IMR-90 (cell line): ENCODE measurements around the gene KCNH2. TPM values are rescaled to one million over a fixed set of nuclear protein-coding genes. Genes with fewer than 3 reads are reported as not detected.

Experiments used
- ATAC-seq: fragments of 200-7000 bp; cut with Tn5 transposase; 2 replicates; pipeline ENCODE4 v1.9.1; 2020; ENCODE audit warnings: low read depth, mild to moderate bottlenecking, moderate library complexity
- BruUV-seq: library from RNA; stranded (reverse); fragments of 400-500 nt; replicated peaks from 2 replicates; lab custom pipeline; 2021; lab: Mats Ljungman, UMichigan
- CTCF ChIA-PET: fragments of 300-600 bp; formaldehyde crosslinking; extraction: SDS; loops from one replicate; lab custom pipeline; 2021; ENCODE audit warnings: antibody characterized with exemption; lab: Yijun Ruan, JAX
- POLR2A ChIA-PET: fragments of 300-600 bp; sonication (Branson Sonifier 250); formaldehyde crosslinking; loops from one replicate; lab custom pipeline; 2022; ENCODE audit warnings: antibody characterized with exemption; ENCODE audit not compliant: unreplicated experiment; lab: Charles Lee
- DNase-seq: peaks from one replicate; pipeline ENCODE4 v3.0.0; 2013
- H2AFZ ChIP-seq: replicated peaks from 2 replicates; pipeline ENCODE3; 2013; ENCODE audit warnings: low read length, mild to moderate bottlenecking; ENCODE audit not compliant: poor library complexity
- H2AK5ac ChIP-seq: 2 replicates; pipeline ENCODE4 v1.6.1; 2013; ENCODE audit warnings: low read depth, low read length, inconsistent platforms
- H2AK9ac ChIP-seq: replicated peaks from 2 replicates; pipeline ENCODE3; 2013; ENCODE audit warnings: mild to moderate bottlenecking, low read depth, low read length, moderate library complexity; ENCODE audit not compliant: poor library complexity
- H2BK120ac ChIP-seq: 2 replicates; pipeline ENCODE4 v1.6.1; 2013; ENCODE audit warnings: low read depth, low read length, inconsistent platforms
- H2BK15ac ChIP-seq: 3 replicates; pipeline ENCODE4 v1.6.1; 2013; ENCODE audit warnings: low read depth, low read length, inconsistent platforms
- H2BK20ac ChIP-seq: 2 replicates; pipeline ENCODE4 v1.6.1; 2013; ENCODE audit warnings: low read depth, mild to moderate bottlenecking, inconsistent platforms, low read length, moderate library complexity
- H2BK5ac ChIP-seq: 2 replicates; pipeline ENCODE4 v1.6.1; 2013; ENCODE audit warnings: mild to moderate bottlenecking, low read depth, low read length, inconsistent platforms; ENCODE audit not compliant: poor library complexity, severe bottlenecking
- H3K14ac ChIP-seq: replicated peaks from 2 replicates; pipeline ENCODE4 v1.6.1; 2013; ENCODE audit warnings: low read depth, low read length, inconsistent platforms
- H3K18ac ChIP-seq: 2 replicates; pipeline ENCODE4 v1.6.1; 2013; ENCODE audit warnings: low read depth, low read length, control low read depth
- H3K23ac ChIP-seq: 2 replicates; pipeline ENCODE4 v1.6.1; 2013; ENCODE audit warnings: low read depth, low read length, inconsistent platforms
- H3K27ac ChIP-seq: 2 replicates; pipeline ENCODE4 v1.5.1; 2013; ENCODE audit warnings: mild to moderate bottlenecking, control low read depth, low read length; ENCODE audit not compliant: insufficient read depth
- H3K27me3 ChIP-seq: 2 replicates; pipeline ENCODE4 v1.6.1; 2013; ENCODE audit warnings: low read length; ENCODE audit not compliant: control insufficient read depth, insufficient read depth
- H3K36me3 ChIP-seq: 2 replicates; pipeline ENCODE4 v1.6.1; 2013; ENCODE audit warnings: low read length, mixed read lengths; ENCODE audit not compliant: control insufficient read depth, insufficient read depth
- H3K4ac ChIP-seq: 2 replicates; pipeline ENCODE4 v1.6.1; 2013; ENCODE audit warnings: low read depth, low read length, inconsistent platforms
- H3K4me1 ChIP-seq: 2 replicates; pipeline ENCODE4 v1.6.1; 2013; ENCODE audit warnings: low read length, mixed read lengths; ENCODE audit not compliant: control insufficient read depth, insufficient read depth
- H3K4me2 ChIP-seq: 2 replicates; pipeline ENCODE4 v1.6.1; 2013; ENCODE audit warnings: low read depth, mild to moderate bottlenecking, control low read depth, low read length, moderate library complexity
- H3K4me3 ChIP-seq: 2 replicates; pipeline ENCODE4 v1.5.1; 2013; ENCODE audit warnings: low read depth, mild to moderate bottlenecking, control low read depth, low read length, moderate library complexity; ENCODE audit not compliant: insufficient read depth
- H3K56ac ChIP-seq: 2 replicates; pipeline ENCODE4 v1.6.1; 2013; ENCODE audit warnings: low read length, inconsistent platforms; ENCODE audit not compliant: insufficient read depth; ENCODE audit errors: extremely low read depth
- H3K79me1 ChIP-seq, 2 experiments: 2 replicates each; pipeline ENCODE4 v1.6.1; 2013; ENCODE audit warnings: low read length in 2 of 2, inconsistent platforms in 1 of 2, low read depth in 1 of 2
- H3K9ac ChIP-seq: 2 replicates; pipeline ENCODE4 v1.6.1; 2013; ENCODE audit warnings: low read depth, low read length, control low read depth
- H3K9me1 ChIP-seq: 2 replicates; pipeline ENCODE4 v1.6.1; 2013; ENCODE audit warnings: low read length, inconsistent platforms; ENCODE audit not compliant: insufficient read depth
- H3K9me3 ChIP-seq: 2 replicates; pipeline ENCODE4 v1.6.1; 2013; ENCODE audit warnings: low read length; ENCODE audit not compliant: control insufficient read depth, insufficient read depth
- H4K20me1 ChIP-seq: 2 replicates; pipeline ENCODE4 v1.6.1; 2013; ENCODE audit warnings: low read length, inconsistent platforms; ENCODE audit not compliant: insufficient read depth
- H4K5ac ChIP-seq: 2 replicates; pipeline ENCODE4 v1.6.1; 2013; ENCODE audit warnings: mild to moderate bottlenecking, low read depth, low read length, control low read depth
- H4K8ac ChIP-seq, 2 experiments: 2 replicates each; pipeline ENCODE4 v1.6.1; 2013; ENCODE audit warnings: low read depth in 2 of 2, low read length in 2 of 2, control low read depth in 1 of 2, inconsistent platforms in 1 of 2
- H4K91ac ChIP-seq: 2 replicates; pipeline ENCODE4 v1.6.1; 2013; ENCODE audit warnings: low read depth, low read length, inconsistent platforms; ENCODE audit not compliant: insufficient read depth
- CEBPB ChIP-seq: IDR thresholded peaks from 2 replicates; pipeline ENCODE4 v1.6.1; 2012; ENCODE audit warnings: low read depth, low read length, improper control_type of control experiment
- FOS ChIP-seq: fragments of 150-350 bp; IDR thresholded peaks from 2 replicates; pipeline ENCODE4 v1.6.1; 2016; ENCODE audit warnings: low read depth, low read length
- MAFK ChIP-seq: IDR thresholded peaks from 2 replicates; pipeline ENCODE4 v1.6.1; 2012; ENCODE audit warnings: low read depth, low read length, improper control_type of control experiment
- NFE2L2 ChIP-seq: fragments of 150-350 bp; IDR thresholded peaks from 2 replicates; pipeline ENCODE4 v1.6.1; 2016; ENCODE audit warnings: low read depth, mild to moderate bottlenecking, low read length
- RAD21 ChIP-seq: IDR thresholded peaks from 2 replicates; pipeline ENCODE4 v1.6.1; 2012; ENCODE audit warnings: low read length, improper control_type of control experiment
- RCOR1 ChIP-seq: IDR thresholded peaks from 2 replicates; pipeline ENCODE4 v1.6.1; 2012; ENCODE audit warnings: mild to moderate bottlenecking, low read length, improper control_type of control experiment; ENCODE audit not compliant: insufficient replicate concordance
- RFX5 ChIP-seq: IDR thresholded peaks from 2 replicates; pipeline ENCODE4 v1.8.0; 2012; ENCODE audit warnings: low read depth, mild to moderate bottlenecking, low read length, moderate library complexity
- SMC3 ChIP-seq: fragments of 150-350 bp; IDR thresholded peaks from 2 replicates; pipeline ENCODE4 v1.6.1; 2016; ENCODE audit warnings: low read depth, mild to moderate bottlenecking, antibody characterized with exemption, low read length, moderate library complexity
- USF2 ChIP-seq: fragments of 150-350 bp; IDR thresholded peaks from 2 replicates; pipeline ENCODE4 v1.6.1; 2017; ENCODE audit warnings: mild to moderate bottlenecking, antibody characterized with exemption, low read length, low read depth
- WGBS, 2 experiments: methylation state at CpG; one replicate each; pipeline versions ENCODE4 v1.1.5 to v1.1.7; 2013; ENCODE audit warnings: missing lambda C conversion rate in 2 of 2; ENCODE audit not compliant: insufficient read length in 1 of 2; ENCODE audit errors: extremely low coverage in 2 of 2; 5-methylcytosine and 5-hydroxymethylcytosine counted together
- dilution Hi-C: fragments of 300-500 bp; cut with HindIII; formaldehyde crosslinking; loops from one replicate; pipeline ENCODE4 v1.14.3; 2018; ENCODE audit warnings: low sequenced_read_pairs; ENCODE audit not compliant: unreplicated experiment
- in situ Hi-C: fragments of 300-500 bp; cut with MboI; formaldehyde crosslinking; loops from 3 replicates; pipeline ENCODE4 v1.14.3; 2019; ENCODE audit warnings: low sequenced_read_pairs, inconsistent platforms, mixed read lengths
- intact Hi-C: fragments of 100-400 bp; cut with micrococcal nuclease; formaldehyde crosslinking; loops from 2 replicates; pipeline ENCODE4 v1.10.0; 2022
- polyA plus RNA-seq, 3 experiments: library from polyadenylated mRNA; depleted of rRNA; stranded (reverse); fragments of >200 nt; gene quantifications; 2 replicates each; pipeline ENCODE4 v1.2.3, GENCODE V29; 2012; ENCODE audit warnings: low replicate concordance in 1 of 3
- total RNA-seq: library from RNA; depleted of rRNA; stranded (reverse); fragments of >200 nt; gene quantifications from 2 replicates; pipeline ENCODE4 v1.2.3, GENCODE V29; 2012
- TF ChIP-seq, protein P1 (sequence below): conservative IDR thresholded peaks from 2 replicates; pipeline ENCODE4 v1.5.1; 2012; ENCODE audit warnings: mild to moderate bottlenecking, low read depth, low read length, improper control_type of control experiment

KCNH2 gene
- total and polyA plus RNA-seq, 2 of the 4 experiments (the other 2 are of a cell fraction), result 0.90 to 2.1 TPM

- Histone ChIP-seq H2BK120ac (no peak overlapping the region), H3K56ac (no peak overlapping the region), H3K79me1 (no peaks in the 10 kb centered on the region), H3K4ac (no peak overlapping the region), H3K4me3 (no peak overlapping the region), H2AK5ac (no peak overlapping the region), H4K8ac (no peak overlapping the region), H4K20me1 (no peaks in the 10 kb centered on the region), H3K36me3 (no peaks in the 10 kb centered on the region), H3K4me2 (no peak overlapping the region), H3K27ac (no peak overlapping the region), H2AFZ (no peak overlapping the region), H2BK15ac (no peak overlapping the region), H3K9me3 (no peaks in the 10 kb centered on the region), H3K4me1 (peaks cover 13% of the 10 kb centered on the region), H4K91ac (no peak overlapping the region), H3K27me3 (peaks cover 15% of the 10 kb centered on the region; the same call in 1 of the 2 replicates), H2BK5ac (no peak overlapping the region), H3K14ac (no peak overlapping the region), H3K9ac (no peak overlapping the region; the same call in 1 of the 2 replicates), H3K23ac (no peak overlapping the region), H3K9me1 (peaks cover 4% of the 10 kb centered on the region), H4K5ac (no peak overlapping the region; the same call in 1 of the 2 replicates), H2AK9ac (no peak overlapping the region), H2BK20ac (no peak overlapping the region), H3K18ac (no peak overlapping the region)
- intact Hi-C loops, result loop anchor here (5.0 kb wide), 1 partner anchor 272 kb away; no protein-coding TSS in a partner anchor
- 73% methylated on average over 4 of the region's 8 CpGs; no CpG with 5 or more reads in 1 of the 2 experiments for WGBS, 2 experiments
- in situ Hi-C loops, result loop anchor here (5.0 to 10.0 kb wide), 2 partner anchors 87 to 204 kb away; no protein-coding TSS in a partner anchor
- BruUV-seq, result no TSS peak
- POLR2A ChIA-PET, result no interaction called here
- DNase-seq (no peak), ATAC-seq (no peak)
- dilution Hi-C loops, result no loop called here
- no peak for TF ChIP-seq CEBPB
- no peak for TF ChIP-seq NFE2L2
- no peak for TF ChIP-seq MAFK
- TF ChIP-seq RAD21, result no peak
- no peak for TF ChIP-seq FOS
- no peak for TF ChIP-seq RCOR1
- no peak for TF ChIP-seq USF2
- TF ChIP-seq, protein P1, sequence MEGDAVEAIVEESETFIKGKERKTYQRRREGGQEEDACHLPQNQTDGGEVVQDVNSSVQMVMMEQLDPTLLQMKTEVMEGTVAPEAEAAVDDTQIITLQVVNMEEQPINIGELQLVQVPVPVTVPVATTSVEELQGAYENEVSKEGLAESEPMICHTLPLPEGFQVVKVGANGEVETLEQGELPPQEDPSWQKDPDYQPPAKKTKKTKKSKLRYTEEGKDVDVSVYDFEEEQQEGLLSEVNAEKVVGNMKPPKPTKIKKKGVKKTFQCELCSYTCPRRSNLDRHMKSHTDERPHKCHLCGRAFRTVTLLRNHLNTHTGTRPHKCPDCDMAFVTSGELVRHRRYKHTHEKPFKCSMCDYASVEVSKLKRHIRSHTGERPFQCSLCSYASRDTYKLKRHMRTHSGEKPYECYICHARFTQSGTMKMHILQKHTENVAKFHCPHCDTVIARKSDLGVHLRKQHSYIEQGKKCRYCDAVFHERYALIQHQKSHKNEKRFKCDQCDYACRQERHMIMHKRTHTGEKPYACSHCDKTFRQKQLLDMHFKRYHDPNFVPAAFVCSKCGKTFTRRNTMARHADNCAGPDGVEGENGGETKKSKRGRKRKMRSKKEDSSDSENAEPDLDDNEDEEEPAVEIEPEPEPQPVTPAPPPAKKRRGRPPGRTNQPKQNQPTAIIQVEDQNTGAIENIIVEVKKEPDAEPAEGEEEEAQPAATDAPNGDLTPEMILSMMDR, result no peak
- TF ChIP-seq SMC3, result no peak
- no peak for TF ChIP-seq RFX5
- CTCF ChIA-PET, result interaction anchor here (1.0 kb wide), 1 partner anchor 117 kb away, joined by 5 read pairs; no protein-coding TSS in a partner anchor
Measured at GRCh38 chr7:150900675-150901074, 77.4 kb downstream of the KCNH2 start.
